SK-N-MC (cell line): Measurements from ENCODE around the gene FAM210B.
"Not testable (repeated sequence)": the region's sequence is repeated elsewhere in the genome, so short reads cannot be mapped to it uniquely, and the experiment has no call there.

ENCODE experiments used
- EZH2 ChIP-seq: fragments of 200-600 bp; sonication (generic); IDR thresholded peaks from one replicate; pipeline ENCODE4 v1.6.1; 2017; ENCODE audit warnings: antibody characterized with exemption
- POLR2AphosphoS5 ChIP-seq: IDR thresholded peaks from 2 replicates; pipeline ENCODE4 v1.6.1; 2012; ENCODE audit warnings: mild to moderate bottlenecking, low read depth, low read length, borderline replicate concordance

DNA sequence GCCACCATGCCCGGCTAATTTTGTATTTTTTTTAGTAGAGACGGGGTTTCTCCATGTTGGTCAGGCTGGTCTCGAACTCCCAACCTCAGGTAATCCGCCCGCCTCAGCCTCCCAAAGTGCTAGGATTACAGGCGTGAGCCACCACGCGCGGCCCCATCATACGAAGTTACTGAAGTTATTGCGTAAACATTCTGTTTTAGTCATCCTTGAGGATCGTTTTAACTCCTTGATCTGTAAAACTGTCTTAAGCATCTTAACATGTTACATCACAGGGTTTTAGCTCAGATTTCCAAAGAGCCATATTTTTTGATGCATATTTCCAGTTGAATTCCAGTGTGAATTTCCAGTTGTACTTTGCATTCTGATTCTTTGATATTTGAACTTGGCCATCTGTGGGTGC is 46.6 kb downstream of the FAM210B start:
- not testable (repeated sequence) for TF ChIP-seq EZH2, POLR2AphosphoS5
